ENCODE measurements around the gene ABCC6.

DNA sequence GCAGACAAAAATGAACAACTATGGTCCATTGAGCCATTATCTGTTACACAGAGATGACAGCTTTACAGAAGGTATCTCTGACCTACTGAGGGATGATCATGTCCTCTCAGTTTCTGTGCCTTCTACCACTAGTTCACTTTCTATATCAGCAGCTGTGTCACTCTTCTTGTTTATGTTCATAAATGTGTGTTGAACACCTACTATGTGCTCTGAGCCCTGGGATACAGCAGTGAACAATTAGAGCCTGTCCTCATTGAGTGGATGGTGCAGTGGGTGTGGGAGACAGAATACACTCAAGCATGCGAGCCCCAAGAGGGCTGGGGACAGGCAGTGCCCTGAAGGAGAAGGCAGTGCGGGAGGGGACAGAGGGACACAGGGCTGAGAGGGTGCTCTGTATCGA, 92.1 kb downstream of the ABCC6 start:
- TF ChIP-seq, protein P1, sequence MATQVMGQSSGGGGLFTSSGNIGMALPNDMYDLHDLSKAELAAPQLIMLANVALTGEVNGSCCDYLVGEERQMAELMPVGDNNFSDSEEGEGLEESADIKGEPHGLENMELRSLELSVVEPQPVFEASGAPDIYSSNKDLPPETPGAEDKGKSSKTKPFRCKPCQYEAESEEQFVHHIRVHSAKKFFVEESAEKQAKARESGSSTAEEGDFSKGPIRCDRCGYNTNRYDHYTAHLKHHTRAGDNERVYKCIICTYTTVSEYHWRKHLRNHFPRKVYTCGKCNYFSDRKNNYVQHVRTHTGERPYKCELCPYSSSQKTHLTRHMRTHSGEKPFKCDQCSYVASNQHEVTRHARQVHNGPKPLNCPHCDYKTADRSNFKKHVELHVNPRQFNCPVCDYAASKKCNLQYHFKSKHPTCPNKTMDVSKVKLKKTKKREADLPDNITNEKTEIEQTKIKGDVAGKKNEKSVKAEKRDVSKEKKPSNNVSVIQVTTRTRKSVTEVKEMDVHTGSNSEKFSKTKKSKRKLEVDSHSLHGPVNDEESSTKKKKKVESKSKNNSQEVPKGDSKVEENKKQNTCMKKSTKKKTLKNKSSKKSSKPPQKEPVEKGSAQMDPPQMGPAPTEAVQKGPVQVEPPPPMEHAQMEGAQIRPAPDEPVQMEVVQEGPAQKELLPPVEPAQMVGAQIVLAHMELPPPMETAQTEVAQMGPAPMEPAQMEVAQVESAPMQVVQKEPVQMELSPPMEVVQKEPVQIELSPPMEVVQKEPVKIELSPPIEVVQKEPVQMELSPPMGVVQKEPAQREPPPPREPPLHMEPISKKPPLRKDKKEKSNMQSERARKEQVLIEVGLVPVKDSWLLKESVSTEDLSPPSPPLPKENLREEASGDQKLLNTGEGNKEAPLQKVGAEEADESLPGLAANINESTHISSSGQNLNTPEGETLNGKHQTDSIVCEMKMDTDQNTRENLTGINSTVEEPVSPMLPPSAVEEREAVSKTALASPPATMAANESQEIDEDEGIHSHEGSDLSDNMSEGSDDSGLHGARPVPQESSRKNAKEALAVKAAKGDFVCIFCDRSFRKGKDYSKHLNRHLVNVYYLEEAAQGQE (IDR thresholded peaks at IDR 0.05) = no peak
- TF ChIP-seq FOXA1 (IDR thresholded peaks at IDR 0.05) (no peak), TAF1 (conservative IDR thresholded peaks at IDR 0.05) (no peak), GABPA (IDR thresholded peaks at IDR 0.05 in 1 of 2, conservative IDR thresholded peaks at IDR 0.05 in 1 of 2) (no peak), RAD21 (IDR thresholded peaks at IDR 0.05) (no peak)
- TF ChIP-seq, protein P2, sequence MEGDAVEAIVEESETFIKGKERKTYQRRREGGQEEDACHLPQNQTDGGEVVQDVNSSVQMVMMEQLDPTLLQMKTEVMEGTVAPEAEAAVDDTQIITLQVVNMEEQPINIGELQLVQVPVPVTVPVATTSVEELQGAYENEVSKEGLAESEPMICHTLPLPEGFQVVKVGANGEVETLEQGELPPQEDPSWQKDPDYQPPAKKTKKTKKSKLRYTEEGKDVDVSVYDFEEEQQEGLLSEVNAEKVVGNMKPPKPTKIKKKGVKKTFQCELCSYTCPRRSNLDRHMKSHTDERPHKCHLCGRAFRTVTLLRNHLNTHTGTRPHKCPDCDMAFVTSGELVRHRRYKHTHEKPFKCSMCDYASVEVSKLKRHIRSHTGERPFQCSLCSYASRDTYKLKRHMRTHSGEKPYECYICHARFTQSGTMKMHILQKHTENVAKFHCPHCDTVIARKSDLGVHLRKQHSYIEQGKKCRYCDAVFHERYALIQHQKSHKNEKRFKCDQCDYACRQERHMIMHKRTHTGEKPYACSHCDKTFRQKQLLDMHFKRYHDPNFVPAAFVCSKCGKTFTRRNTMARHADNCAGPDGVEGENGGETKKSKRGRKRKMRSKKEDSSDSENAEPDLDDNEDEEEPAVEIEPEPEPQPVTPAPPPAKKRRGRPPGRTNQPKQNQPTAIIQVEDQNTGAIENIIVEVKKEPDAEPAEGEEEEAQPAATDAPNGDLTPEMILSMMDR (IDR thresholded peaks at IDR 0.05; ENCODE audit: low read depth, low read length, missing input control) = no peak
- TF ChIP-seq, protein P3, sequence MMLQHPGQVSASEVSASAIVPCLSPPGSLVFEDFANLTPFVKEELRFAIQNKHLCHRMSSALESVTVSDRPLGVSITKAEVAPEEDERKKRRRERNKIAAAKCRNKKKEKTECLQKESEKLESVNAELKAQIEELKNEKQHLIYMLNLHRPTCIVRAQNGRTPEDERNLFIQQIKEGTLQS (IDR thresholded peaks at IDR 0.05) = no peak
